ENCODE measurements around the gene SLC5A11. TPM values are rescaled to one million over a fixed set of nuclear protein-coding genes. Genes with fewer than 3 reads are reported as not detected.
A peak's percentile ranks its signal among the peaks of the same experiment; 100 is the strongest.

The SLC5A11 gene
- total RNA-seq, 1 experiment from 2014 or later: not detected

DNA sequence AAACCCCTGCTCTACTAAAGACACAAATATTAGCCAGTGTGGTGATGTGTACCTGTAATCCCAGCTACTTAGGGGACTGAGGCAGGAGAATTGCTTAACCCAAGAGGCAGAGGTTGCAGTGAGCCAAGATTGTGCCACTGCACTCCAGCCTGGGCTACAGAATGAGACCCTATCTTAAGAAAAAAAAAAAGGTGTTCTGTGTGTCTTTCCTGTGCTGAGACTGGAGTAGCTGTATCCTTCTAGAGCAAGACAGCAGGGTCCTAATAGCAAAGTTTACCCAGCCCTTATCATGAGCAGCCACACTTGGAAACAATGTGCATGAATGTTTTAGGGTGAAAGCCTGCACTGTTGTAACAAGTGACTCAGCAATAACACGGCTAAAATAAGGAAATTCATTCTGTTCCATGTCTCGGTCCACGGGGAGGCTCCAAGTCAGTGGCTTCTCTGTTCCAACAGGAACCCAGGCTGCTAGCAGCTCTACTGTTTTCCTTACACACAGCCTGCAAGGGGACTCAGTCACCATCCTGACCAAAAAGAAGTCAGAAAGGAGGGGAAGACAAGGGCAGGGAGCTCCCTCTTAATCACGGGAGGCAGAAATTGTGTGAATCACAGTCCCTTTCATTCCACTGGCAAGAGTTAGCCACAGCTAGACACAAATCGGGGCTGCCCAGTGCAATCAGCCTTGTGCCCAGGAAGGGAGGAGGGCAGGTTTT is 7.1 kb upstream of the SLC5A11 start:
- Histone ChIP-seq H3K36me3 (ENCODE audit: insufficient read depth, low read length, poor library complexity, severe bottlenecking) (no peaks in the 10 kb centered on the region), H3K4me1 (ENCODE audit: insufficient read depth, low read length, poor library complexity, severe bottlenecking) (no peaks in the 10 kb centered on the region), H3K27me3 (replicated peaks; ENCODE audit: insufficient read depth, low read depth, low read length, poor library complexity) (no peaks in the 10 kb centered on the region), H3K4me3 (ENCODE audit: low read depth, low read length, poor library complexity, severe bottlenecking) (no peak overlapping the region), H3K27ac (ENCODE audit: low read depth, low read length, poor library complexity, severe bottlenecking) (no peak overlapping the region), H3K9me3 (ENCODE audit: low read depth, low read length, poor library complexity, severe bottlenecking) (no peaks in the 10 kb centered on the region)
- ChIA-PET CTCF (interaction anchor here (0.5 to 0.8 kb wide), 2 partner anchors 68 to 239 kb away, joined by 8 to 12 read pairs; no protein-coding TSS in a partner anchor), POLR2A (ENCODE audit: low non-redundant PET) (interaction anchor here (0.6 kb wide), 1 partner anchor 11 kb away, joined by 4 read pairs; no protein-coding TSS in a partner anchor)
- intact Hi-C loops (cut with micrococcal nuclease; ENCODE audit: unreplicated experiment): loop anchor here (10.0 kb wide), 1 partner anchor 386 kb away; no protein-coding TSS in a partner anchor
- no TSS peak for BruUV-seq (replicated peaks)
- TF ChIP-seq, protein P1, sequence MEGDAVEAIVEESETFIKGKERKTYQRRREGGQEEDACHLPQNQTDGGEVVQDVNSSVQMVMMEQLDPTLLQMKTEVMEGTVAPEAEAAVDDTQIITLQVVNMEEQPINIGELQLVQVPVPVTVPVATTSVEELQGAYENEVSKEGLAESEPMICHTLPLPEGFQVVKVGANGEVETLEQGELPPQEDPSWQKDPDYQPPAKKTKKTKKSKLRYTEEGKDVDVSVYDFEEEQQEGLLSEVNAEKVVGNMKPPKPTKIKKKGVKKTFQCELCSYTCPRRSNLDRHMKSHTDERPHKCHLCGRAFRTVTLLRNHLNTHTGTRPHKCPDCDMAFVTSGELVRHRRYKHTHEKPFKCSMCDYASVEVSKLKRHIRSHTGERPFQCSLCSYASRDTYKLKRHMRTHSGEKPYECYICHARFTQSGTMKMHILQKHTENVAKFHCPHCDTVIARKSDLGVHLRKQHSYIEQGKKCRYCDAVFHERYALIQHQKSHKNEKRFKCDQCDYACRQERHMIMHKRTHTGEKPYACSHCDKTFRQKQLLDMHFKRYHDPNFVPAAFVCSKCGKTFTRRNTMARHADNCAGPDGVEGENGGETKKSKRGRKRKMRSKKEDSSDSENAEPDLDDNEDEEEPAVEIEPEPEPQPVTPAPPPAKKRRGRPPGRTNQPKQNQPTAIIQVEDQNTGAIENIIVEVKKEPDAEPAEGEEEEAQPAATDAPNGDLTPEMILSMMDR (conservative IDR thresholded peaks at IDR 0.05; ENCODE audit: low read depth, low read length): no peak
- no peak for TF ChIP-seq EZH2 (IDR thresholded peaks at IDR 0.05; ENCODE audit: borderline replicate concordance, low read depth, low read length, poor library complexity, severe bottlenecking)
- DNase-seq (ENCODE audit: low spot score): peak; percentile 14

DNA sequence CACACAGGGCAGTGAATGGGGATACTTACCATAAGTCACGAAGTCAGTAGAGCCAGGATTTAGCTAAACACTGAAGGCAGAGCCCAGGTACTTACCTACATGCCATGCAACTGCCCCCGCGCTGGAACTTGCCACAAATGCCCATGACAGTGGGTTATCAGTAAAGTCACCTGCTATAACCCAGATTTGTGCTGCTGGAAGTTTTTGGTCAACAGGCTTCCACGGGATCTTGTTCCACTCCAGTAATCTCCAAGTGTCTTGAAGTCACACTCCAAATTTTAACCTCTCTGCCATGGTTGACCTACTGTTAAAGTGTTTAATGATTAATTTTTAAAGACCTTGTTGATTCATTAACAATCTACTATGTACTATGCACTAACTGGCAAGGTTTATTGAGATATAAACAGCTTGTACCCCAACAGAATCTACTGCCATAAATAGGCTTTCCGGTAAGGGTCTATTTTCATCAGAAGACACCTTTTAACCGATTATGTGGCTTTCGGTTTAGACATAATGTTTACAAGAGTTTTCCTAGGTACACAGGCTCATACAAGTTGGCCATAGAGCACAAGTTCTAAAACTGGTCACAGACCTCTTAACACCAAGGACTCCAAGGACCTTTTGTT is 6.3 kb upstream of the SLC5A11 start:
- POLR2A ChIA-PET (ENCODE audit: low non-redundant PET): no interaction called here
- DNase-seq (ENCODE audit: low spot score): no peak
- Histone ChIP-seq H3K27me3 (replicated peaks; ENCODE audit: insufficient read depth, low read depth, low read length, poor library complexity) (no peaks in the 10 kb centered on the region), H3K36me3 (ENCODE audit: insufficient read depth, low read length, poor library complexity, severe bottlenecking) (no peaks in the 10 kb centered on the region), H3K27ac (ENCODE audit: low read depth, low read length, poor library complexity, severe bottlenecking) (no peak overlapping the region), H3K4me3 (ENCODE audit: low read depth, low read length, poor library complexity, severe bottlenecking) (no peak overlapping the region), H3K9me3 (ENCODE audit: low read depth, low read length, poor library complexity, severe bottlenecking) (no peaks in the 10 kb centered on the region), H3K4me1 (ENCODE audit: insufficient read depth, low read length, poor library complexity, severe bottlenecking) (no peaks in the 10 kb centered on the region)
- BruUV-seq (replicated peaks): no TSS peak
- TF ChIP-seq, protein P1 (conservative IDR thresholded peaks at IDR 0.05; ENCODE audit: low read depth, low read length): no peak
- TF ChIP-seq EZH2 (IDR thresholded peaks at IDR 0.05; ENCODE audit: borderline replicate concordance, low read depth, low read length, poor library complexity, severe bottlenecking): no peak
- intact Hi-C loops (cut with micrococcal nuclease; ENCODE audit: unreplicated experiment): loop anchor here (10.0 kb wide), 1 partner anchor 385 kb away; no protein-coding TSS in a partner anchor
- CTCF ChIA-PET: interaction anchor here (0.8 kb wide), 1 partner anchor 238 kb away, joined by 8 read pairs; no protein-coding TSS in a partner anchor

DNA sequence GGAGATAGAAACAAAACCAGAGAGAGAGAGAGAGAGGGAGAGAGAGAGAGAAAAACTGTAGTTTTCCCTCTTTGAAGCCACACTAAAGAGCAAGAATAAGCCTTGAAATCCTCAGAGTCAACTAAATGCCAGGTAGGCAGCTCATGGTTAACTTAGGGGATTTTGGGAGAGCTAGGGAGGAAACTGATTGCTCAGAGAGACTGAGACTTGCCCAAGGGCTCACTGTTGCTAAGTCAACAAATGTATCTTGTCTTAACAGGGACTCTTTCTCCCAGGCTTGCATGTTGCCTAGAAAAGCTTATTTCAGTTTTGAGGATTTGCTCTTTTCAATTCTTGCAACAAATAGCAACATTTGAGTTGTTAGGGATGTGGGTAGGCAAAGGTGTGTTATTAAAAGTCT is 4.5 kb upstream of the SLC5A11 start:
- intact Hi-C loops (cut with micrococcal nuclease; ENCODE audit: unreplicated experiment): no loop called here
- TF ChIP-seq, protein P1 (conservative IDR thresholded peaks at IDR 0.05; ENCODE audit: low read depth, low read length): no peak
- no peak for TF ChIP-seq EZH2 (IDR thresholded peaks at IDR 0.05; ENCODE audit: borderline replicate concordance, low read depth, low read length, poor library complexity, severe bottlenecking)
- no peaks in the 10 kb centered on the region for H3K9me3 ChIP-seq (ENCODE audit: low read depth, low read length, poor library complexity, severe bottlenecking)
- no TSS peak for BruUV-seq (replicated peaks)
- ChIA-PET POLR2A (ENCODE audit: low non-redundant PET) (no interaction called here), CTCF (no interaction called here)
- no peaks in the 10 kb centered on the region for H3K4me1 ChIP-seq (ENCODE audit: insufficient read depth, low read length, poor library complexity, severe bottlenecking)
- DNase-seq (ENCODE audit: low spot score): no peak
- H3K4me3 ChIP-seq (ENCODE audit: low read depth, low read length, poor library complexity, severe bottlenecking): no peak overlapping the region
- H3K27me3 ChIP-seq (replicated peaks; ENCODE audit: insufficient read depth, low read depth, low read length, poor library complexity): no peaks in the 10 kb centered on the region
- H3K36me3 ChIP-seq (ENCODE audit: insufficient read depth, low read length, poor library complexity, severe bottlenecking): no peaks in the 10 kb centered on the region
- H3K27ac ChIP-seq (ENCODE audit: low read depth, low read length, poor library complexity, severe bottlenecking): no peak overlapping the region
